Endodermal cell (in vitro differentiated cells): ENCODE data around the gene PPAT. TPM values are rescaled to one million over a fixed set of nuclear protein-coding genes. Genes with fewer than 3 reads are reported as not detected.

Experiments used
- DNase-seq: peaks from one replicate; pipeline ENCODE4 v3.0.0-alpha.2; 2017
- H3K27ac ChIP-seq: 2 replicates; pipeline ENCODE4 v1.5.1; 2013; ENCODE audit warnings: mild to moderate bottlenecking, low read depth, low read length, moderate library complexity
- H3K27me3 ChIP-seq: 2 replicates; pipeline ENCODE4 v1.6.1; 2013; ENCODE audit warnings: mild to moderate bottlenecking, low read length, moderate library complexity; ENCODE audit not compliant: insufficient read depth, control insufficient read depth, poor library complexity, severe bottlenecking
- H3K36me3 ChIP-seq: 2 replicates; pipeline ENCODE4 v1.7.0; 2013; ENCODE audit warnings: mild to moderate bottlenecking, low read length, moderate library complexity; ENCODE audit not compliant: control insufficient read depth, insufficient read depth
- H3K4me1 ChIP-seq: one replicate; pipeline ENCODE4 v1.7.0; 2013; ENCODE audit warnings: low read length; ENCODE audit not compliant: control insufficient read depth, insufficient read depth
- H3K4me3 ChIP-seq: 2 replicates; pipeline ENCODE4 v1.5.1; 2013; ENCODE audit warnings: mild to moderate bottlenecking, low read length, moderate library complexity
- H3K9ac ChIP-seq: 2 replicates; pipeline ENCODE4 v1.6.1; 2013; ENCODE audit warnings: mild to moderate bottlenecking, low read length, moderate library complexity; ENCODE audit not compliant: poor library complexity, severe bottlenecking; ENCODE audit errors: extremely low read depth
- H3K9me3 ChIP-seq: 2 replicates; pipeline ENCODE4 v1.6.1; 2013; ENCODE audit warnings: mild to moderate bottlenecking, low read length, moderate library complexity; ENCODE audit not compliant: control insufficient read depth
- H3K27ac Mint-ChIP-seq: 2 replicates; pipeline ENCODE4 v1.8.0; 2020; ENCODE audit warnings: mixed read lengths
- H3K27me3 Mint-ChIP-seq: 2 replicates; pipeline ENCODE4 v1.8.0; 2021; ENCODE audit warnings: mild to moderate bottlenecking, mixed read lengths; ENCODE audit not compliant: insufficient read depth
- H3K36me3 Mint-ChIP-seq: 2 replicates; pipeline ENCODE4 v1.8.0; 2020; ENCODE audit warnings: low read depth, mixed read lengths
- H3K4me1 Mint-ChIP-seq: 2 replicates; pipeline ENCODE4 v1.8.0; 2020; ENCODE audit warnings: mixed read lengths
- H3K4me3 Mint-ChIP-seq: 2 replicates; pipeline ENCODE4 v1.8.0; 2020; ENCODE audit warnings: mild to moderate bottlenecking, moderate library complexity, mixed read lengths
- H3K9me3 Mint-ChIP-seq: 2 replicates; pipeline ENCODE4 v1.8.0; 2020; ENCODE audit warnings: mild to moderate bottlenecking, mixed read lengths
- WGBS, 2 experiments: methylation state at CpG; one replicate each; pipeline versions ENCODE4 v1.1.5 to v1.1.7; 2013; ENCODE audit warnings: missing lambda C conversion rate in 2 of 2, mixed read lengths in 1 of 2; ENCODE audit not compliant: insufficient coverage in 1 of 2, insufficient read length in 1 of 2; 5-methylcytosine and 5-hydroxymethylcytosine counted together
- total RNA-seq, 2 donors: library from RNA; stranded (reverse); fragmentation: NEBNext Ultra II Directional in 1 of 2; extraction: Animal tissue kit (Norgen Biotek cat#: 25700) in 1 of 2; gene quantifications; 2 replicates in 1 of 2; 3 replicates in 1 of 2; pipeline ENCODE4 v1.2.1, GENCODE V29; 2021
- TF ChIP-seq, protein P1 (sequence below): fragments of 200-600 bp; sonication (generic); conservative IDR thresholded peaks from 2 replicates; pipeline ENCODE4 v1.5.0; 2021; ENCODE audit warnings: antibody characterized with exemption, mild to moderate bottlenecking

Gene PPAT
- total RNA-seq, 2 donors from 2014 or later = 51.3 to 63.0 TPM

DNA sequence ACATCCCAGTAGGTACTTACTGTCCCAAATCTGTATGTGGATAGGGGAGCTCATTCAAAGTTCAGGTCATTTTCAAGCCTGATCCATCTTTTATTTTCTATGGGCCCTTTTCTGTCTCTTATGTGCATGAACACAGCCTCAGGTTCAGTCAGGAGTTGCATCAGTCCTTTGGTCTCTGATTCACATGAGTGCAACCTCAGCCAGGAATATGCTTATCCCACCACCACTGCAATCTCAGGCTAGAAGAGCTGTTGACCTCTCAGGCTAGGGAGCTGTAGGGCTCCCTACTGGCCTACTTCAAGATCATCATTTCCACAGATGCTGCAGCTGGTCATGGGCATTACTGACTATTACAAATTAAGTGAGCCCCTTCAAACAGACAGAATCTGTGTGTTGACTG, 75.3 kb downstream of the PPAT start:
- Histone ChIP-seq H3K27ac (no peak overlapping the region), H3K9me3 (peaks cover 31% of the 10 kb centered on the region), H3K36me3 (peaks cover 14% of the 10 kb centered on the region), H3K4me1 (no peaks in the 10 kb centered on the region), H3K27me3 (no peaks in the 10 kb centered on the region), H3K4me3 (no peak overlapping the region), H3K9ac (no peak overlapping the region)
- DNase-seq = no peak
- Mint-ChIP-seq H3K36me3 (peaks cover 69% of the 10 kb centered on the region), H3K4me3 (no peak overlapping the region), H3K9me3 (peaks cover 56% of the 10 kb centered on the region), H3K27ac (no peak overlapping the region), H3K4me1 (no peaks in the 10 kb centered on the region), H3K27me3 (no peaks in the 10 kb centered on the region)
- TF ChIP-seq, protein P1, sequence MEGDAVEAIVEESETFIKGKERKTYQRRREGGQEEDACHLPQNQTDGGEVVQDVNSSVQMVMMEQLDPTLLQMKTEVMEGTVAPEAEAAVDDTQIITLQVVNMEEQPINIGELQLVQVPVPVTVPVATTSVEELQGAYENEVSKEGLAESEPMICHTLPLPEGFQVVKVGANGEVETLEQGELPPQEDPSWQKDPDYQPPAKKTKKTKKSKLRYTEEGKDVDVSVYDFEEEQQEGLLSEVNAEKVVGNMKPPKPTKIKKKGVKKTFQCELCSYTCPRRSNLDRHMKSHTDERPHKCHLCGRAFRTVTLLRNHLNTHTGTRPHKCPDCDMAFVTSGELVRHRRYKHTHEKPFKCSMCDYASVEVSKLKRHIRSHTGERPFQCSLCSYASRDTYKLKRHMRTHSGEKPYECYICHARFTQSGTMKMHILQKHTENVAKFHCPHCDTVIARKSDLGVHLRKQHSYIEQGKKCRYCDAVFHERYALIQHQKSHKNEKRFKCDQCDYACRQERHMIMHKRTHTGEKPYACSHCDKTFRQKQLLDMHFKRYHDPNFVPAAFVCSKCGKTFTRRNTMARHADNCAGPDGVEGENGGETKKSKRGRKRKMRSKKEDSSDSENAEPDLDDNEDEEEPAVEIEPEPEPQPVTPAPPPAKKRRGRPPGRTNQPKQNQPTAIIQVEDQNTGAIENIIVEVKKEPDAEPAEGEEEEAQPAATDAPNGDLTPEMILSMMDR = no peak

DNA sequence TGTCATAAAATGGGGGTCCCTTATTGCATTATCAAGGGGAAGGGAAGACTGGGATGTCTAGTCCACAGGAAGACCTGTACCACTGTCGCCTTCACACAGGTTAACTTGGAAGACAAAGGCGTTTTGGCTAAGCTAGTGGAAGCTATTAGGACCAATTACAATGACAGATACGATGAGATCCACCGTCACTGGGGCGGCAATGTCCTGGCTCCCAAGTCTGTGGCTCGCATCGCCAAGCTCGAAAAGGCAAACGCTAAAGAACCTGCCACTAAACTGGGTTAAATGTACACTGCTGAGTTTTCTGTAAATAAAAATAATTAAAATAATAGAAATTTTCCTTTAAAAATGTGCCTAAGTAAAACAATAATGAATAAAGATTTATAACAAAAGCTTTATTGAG, 78.8 kb downstream of the PPAT start:
- peaks cover 19% of the 10 kb centered on the region for H3K36me3 ChIP-seq
- Mint-ChIP-seq H3K27me3 (no peaks in the 10 kb centered on the region), H3K27ac (no peak overlapping the region), H3K4me1 (no peaks in the 10 kb centered on the region), H3K4me3 (no peak overlapping the region), H3K9me3 (peaks cover 23% of the 10 kb centered on the region), H3K36me3 (peaks cover 50% of the 10 kb centered on the region)
- no peaks in the 10 kb centered on the region for H3K4me1 ChIP-seq
- no peak overlapping the region for H3K9ac ChIP-seq
- WGBS, 2 experiments = 96 to 98% methylated on average over 5 to 9 of the region's 9 CpGs
- peak; percentile 52 for DNase-seq
- H3K4me3 ChIP-seq = no peak overlapping the region
- TF ChIP-seq, protein P1 = no peak
- H3K9me3 ChIP-seq = peaks cover 14% of the 10 kb centered on the region
- H3K27me3 ChIP-seq = no peaks in the 10 kb centered on the region
- H3K27ac ChIP-seq = no peak overlapping the region

DNA sequence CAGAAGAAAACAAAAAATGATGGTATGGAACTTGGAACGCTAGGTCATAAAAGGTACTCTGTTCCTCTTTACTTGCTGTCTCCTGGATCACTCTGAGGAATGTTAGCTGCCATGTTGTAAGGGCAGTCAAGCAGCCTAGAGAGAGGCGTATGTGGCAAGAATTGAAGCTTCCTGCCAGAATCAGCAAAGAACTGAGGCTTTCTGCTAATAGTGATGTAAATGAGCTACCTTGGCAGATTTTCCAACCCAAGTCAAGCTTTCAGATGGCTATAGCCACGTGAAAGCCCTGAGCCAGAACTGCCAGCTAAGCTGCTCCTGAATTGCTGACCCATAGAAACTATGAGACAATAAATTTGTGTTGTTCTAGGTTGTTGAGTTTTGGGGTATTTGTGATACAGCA, 86.8 kb downstream of the PPAT start:
- H3K27me3 Mint-ChIP-seq = no peaks in the 10 kb centered on the region
- WGBS, 2 experiments = 88 to 89% methylated on average over 2 to 3 of the region's 3 CpGs

More for the DNA sequence above, 86.8 kb downstream of the PPAT start:
- Histone ChIP-seq H3K27ac (no peak overlapping the region), H3K9me3 (no peaks in the 10 kb centered on the region), H3K27me3 (no peaks in the 10 kb centered on the region), H3K4me3 (no peak overlapping the region), H3K9ac (no peak overlapping the region), H3K36me3 (peaks cover 22% of the 10 kb centered on the region), H3K4me1 (no peaks in the 10 kb centered on the region)
- DNase-seq = no peak
- H3K4me1 Mint-ChIP-seq = no peaks in the 10 kb centered on the region
- TF ChIP-seq, protein P1 = no peak
- H3K4me3 Mint-ChIP-seq = no peak overlapping the region
- H3K36me3 Mint-ChIP-seq = peaks cover 20% of the 10 kb centered on the region
- no peaks in the 10 kb centered on the region for H3K9me3 Mint-ChIP-seq
- H3K27ac Mint-ChIP-seq = no peak overlapping the region
